HG02623 (cell line): ENCODE results near the gene CMTM4.
"Not testable (repeated sequence)": the region's sequence is repeated elsewhere in the genome, so short reads cannot be mapped to it uniquely, and the experiment has no call there.

Experiments
- ATAC-seq: cut with Tn5 transposase; IDR thresholded peaks from one replicate; pipeline ENCODE4 v1.9.1; 2021; ENCODE audit warnings: moderate library complexity; ENCODE audit not compliant: unreplicated experiment

The CMTM4 gene

DNA sequence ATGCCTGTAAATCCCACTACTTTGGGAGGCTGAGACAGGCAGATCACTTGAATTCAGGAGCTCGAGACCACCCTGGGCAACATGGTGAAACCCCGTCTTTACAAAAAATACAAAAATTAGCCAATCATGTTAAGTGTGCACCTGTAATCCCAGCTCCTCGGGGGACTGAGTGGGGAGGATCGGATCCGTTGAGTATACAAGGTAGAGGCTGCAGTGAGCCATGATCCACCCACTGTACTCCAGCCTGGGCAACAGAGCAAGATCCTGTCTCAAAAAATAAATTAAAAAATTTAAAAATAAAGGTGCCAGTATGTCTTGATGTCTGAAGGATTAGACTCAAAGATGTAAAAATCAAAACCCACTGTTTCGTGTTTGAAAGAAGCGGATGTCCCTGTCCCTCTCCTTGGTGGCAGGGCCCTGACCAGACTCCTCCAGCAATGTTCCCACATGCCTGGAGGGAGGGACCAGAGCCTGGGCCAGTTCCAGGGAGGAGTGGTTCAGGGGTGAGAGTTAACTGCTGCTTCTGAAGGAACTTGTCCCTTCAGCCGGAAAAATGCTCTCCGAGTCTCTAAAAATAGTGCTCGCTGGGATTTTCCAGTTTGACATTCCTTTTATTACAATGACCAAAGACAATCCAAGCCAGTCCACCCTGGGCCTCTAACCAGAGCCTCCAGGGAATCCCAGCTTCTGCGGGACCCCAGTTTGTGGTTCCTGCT lies 9.4 kb upstream of the CMTM4 start:
- no peak for ATAC-seq

DNA sequence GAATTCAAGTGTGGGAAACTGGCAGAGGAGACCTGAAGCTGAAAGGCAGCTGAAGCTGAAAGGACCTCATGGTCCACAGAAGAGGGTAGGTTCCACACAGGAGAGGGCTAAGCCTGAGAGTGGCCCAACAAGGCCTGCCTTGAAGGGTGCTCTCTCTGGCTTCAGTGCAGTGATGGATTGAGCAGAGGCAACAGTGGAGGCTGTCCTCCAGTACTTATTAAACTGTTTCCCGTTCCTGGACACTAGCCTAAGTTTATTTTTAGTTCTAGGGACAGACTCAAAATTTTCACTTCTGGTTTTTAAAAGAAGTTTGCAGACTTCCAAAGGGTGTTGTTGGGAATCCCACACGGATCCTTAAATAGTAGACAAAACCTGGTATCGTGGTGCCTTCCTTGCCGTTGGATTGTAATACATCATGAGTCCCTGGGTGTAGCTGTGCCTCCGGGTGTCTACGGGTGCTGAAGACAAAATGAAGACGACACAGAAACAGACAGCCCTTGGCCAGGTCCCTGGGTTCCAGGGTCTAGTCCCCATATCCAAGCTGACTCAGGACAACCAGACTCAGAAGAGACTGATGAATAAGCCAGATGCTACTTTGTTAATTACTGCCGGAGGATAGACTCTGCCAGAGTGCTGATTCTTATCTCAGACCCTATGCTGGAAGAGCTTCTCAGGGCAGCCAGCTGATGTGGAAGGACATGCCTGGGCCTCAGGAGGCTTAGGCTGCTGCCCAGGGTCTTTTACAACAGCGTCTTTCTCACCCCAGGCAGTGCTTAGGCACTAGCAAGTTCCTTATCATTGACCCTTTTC lies 7.1 kb upstream of the CMTM4 start:
- no peak for ATAC-seq

GRCh38 chr16:66701516-66701915 lies 5.0 kb upstream of the CMTM4 start:
- ATAC-seq = no peak

DNA sequence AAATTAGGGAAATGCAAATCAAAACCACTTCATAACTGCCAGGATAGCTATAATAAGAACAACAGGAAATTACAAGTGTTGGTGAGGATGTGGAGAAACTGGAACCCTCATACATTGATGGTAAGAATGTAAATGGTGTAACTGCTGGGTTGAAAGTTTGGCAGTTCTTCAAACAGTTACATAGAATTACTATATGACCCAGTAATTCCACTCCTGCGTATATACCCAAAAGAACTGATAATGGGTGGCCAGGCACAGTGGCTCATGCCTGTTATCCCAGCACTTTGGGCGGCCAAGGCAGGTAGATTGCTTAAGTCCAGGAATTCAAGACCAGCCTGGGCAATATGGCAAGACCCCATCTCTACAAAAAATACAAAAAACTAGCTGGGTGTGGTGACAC lies 4.5 kb upstream of the CMTM4 start:
- ATAC-seq = no peak

DNA sequence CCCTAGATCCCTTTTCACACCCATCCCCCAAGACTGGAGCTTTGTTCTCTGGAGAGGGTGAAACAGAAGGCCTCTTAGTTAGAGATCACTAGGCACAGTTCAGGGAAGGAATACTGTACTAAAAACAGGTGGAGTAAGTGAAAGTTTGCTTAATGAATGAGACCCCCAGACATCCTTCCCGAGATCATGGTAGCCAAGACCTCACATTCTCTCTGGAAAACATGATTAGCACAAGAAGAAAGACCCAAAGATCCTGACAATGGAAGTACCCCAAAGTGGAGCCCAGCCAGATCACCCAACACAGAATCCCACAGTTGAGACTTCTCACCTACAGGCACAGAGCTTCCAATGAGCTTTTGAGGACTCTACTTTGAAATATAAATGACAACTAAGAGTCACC lies 3.4 kb upstream of the CMTM4 start:
- no peak for ATAC-seq

GRCh38 chr16:66698046-66698445 lies 1.5 kb upstream of the CMTM4 start:
- no peak for ATAC-seq

DNA sequence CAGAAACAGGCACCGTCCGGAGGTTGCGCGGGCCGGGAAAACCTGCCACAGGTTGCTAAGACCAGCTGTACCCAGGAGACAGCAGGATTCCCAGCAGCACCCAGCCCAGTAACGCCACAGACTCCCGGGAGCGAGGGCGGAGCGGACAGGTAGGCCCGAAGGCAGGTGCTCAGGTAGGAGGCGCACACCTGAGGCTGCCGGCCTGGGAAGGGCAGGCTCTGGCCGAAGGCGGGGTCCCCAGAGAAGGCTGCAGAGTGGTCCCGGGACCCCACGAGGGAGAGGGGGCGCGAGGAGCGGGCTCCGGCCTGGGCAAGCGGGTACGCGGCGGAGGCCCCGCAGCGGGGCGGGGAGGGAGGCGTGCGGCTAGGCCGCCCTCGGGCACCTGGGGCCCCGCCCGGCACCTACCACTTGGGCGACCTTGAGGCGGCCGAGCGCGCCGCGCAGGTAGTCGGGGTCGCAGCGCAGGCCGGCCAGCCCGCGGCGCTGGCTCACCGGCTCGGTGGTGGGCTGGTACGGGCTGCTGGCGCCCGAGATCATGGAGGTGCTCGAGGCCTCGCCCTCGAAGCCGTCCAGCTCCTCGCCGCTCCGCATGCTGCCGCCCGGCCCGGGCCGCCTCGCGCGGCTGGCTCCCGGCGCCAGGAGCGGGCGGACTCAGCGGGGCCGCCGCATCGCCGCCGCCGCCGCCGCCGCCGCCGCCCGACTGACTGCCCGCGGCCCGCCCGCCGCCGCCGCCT lies 441 bp downstream of the CMTM4 start:
- ATAC-seq = peak; percentile 33

DNA sequence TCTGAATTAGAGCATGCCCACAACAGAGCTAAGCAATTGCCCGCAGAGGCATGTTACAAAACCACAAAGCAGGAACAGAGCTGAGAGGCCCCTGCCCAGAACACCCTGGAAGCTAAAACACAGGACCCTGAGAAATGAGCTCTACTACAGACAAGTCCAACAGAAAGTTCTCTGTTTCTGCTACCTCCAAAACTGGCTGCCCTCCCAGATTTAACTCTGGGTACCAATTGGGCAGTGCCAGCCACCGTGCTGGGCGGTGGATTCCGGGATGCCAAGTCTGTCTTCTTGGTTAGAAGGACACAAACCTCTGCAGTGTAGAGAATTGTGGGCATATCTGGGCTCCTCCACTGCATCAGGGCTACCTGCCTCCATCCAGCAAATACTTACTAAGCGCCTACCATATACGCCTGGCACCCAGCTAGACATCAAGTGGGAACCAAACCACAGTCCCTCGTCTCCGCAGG lies 1.0 kb downstream of the CMTM4 start:
- ATAC-seq = no peak

GRCh38 chr16:66693149-66693548 lies 3.4 kb downstream of the CMTM4 start:
- ATAC-seq = no peak

- no peak for ATAC-seq
Measured at GRCh38 chr16:66692341-66692740, 4.2 kb downstream of the CMTM4 start.

DNA sequence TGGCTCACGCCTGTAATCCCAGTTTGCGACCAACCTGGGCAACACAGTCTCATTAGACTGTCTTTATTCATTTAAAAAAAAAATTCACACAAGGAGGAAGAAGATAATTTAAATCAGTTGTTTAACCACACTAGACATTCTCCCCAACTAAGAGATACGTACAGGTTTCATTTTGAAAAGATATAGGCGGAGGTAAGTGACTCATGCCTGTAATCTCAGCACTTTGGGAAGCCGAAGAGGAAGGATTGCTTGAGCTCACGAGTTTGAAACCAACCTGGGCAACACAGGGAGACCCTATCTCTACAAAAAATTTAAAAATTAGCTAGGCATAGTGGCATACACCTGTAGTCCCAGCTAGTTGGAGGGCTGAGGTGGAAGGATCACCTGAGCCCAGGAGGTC lies 5.3 kb downstream of the CMTM4 start:
- no peak for ATAC-seq

GRCh38 chr16:66690106-66690847 lies 6.3 kb downstream of the CMTM4 start:
- ATAC-seq = no peak

GRCh38 chr16:66689282-66689681 lies 7.3 kb downstream of the CMTM4 start:
- ATAC-seq = no peak

DNA sequence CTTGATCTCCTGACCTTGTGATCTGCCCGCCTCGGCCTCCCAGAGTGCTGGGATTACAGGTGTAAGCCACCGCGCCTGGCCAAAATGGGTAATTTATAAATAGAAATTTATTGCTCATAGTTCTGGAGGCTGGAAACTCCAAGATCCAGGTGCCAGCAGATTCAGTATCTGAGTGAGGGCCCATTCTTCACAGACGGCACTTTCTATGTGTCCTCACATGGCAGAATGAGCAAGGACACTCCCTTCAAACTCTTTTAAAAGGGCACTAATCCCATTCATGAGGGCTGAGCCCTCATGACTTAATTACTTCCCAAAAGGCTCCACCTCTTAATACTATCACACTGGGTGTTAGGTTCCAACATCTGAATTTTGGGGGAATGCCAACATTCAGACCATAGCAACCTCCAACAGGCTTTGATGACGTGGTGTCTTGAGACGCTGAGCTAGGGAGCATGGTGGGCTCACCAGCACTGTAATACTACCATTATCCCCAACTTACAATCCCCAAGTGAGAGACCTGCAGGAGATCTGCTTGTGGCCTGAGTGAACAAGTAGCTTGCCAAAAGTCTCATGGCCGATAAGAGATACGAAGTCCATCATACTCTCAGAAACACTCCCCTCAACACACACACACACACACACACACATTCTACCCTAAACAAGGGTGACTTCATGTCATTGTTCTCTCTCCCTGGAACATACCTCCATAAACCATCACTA lies 8.5 kb downstream of the CMTM4 start:
- no peak for ATAC-seq

GRCh38 chr16:66685501-66686115 lies 10.9 kb downstream of the CMTM4 start:
- ATAC-seq = not testable (repeated sequence)

GRCh38 chr16:66682271-66682670 lies 14.3 kb downstream of the CMTM4 start:
- ATAC-seq = no peak

- no peak for ATAC-seq
Measured at GRCh38 chr16:66681676-66682075, 14.9 kb downstream of the CMTM4 start.

- no peak for ATAC-seq
Measured at GRCh38 chr16:66678337-66678736, 18.2 kb downstream of the CMTM4 start.

DNA sequence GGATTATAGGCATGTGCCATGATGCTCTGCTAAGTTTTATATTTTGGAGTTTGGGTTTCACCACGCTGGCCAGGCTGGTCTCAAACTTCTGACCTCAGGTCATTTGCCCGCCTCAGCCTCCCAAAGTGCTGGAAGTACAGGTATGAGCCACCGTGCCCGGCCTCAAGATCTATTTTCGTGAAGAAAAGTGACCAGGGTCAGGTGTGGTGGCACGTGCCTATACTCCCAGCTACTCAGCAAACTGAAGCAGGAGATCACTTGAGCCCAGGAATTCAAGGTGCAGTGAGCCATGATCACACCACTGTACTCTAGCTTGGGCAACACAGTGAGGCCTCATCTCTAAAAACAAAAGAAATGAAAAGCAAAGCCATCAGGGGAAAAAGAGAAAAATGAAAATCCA lies 18.7 kb downstream of the CMTM4 start:
- ATAC-seq = no peak

- no peak for ATAC-seq
Measured at GRCh38 chr16:66677179-66677578, 19.4 kb downstream of the CMTM4 start.
